HEK293T (cell line): ENCODE results near the gene TRAF6.

Experiments
- BHLHE40 ChIP-seq: fragments of 450-650 bp; IDR thresholded peaks from 2 replicates; pipeline ENCODE4 v1.6.1; 2016; ENCODE audit warnings: mild to moderate bottlenecking, moderate library complexity, borderline replicate concordance
- FOXA1 ChIP-seq: fragments of 450-650 bp; IDR thresholded peaks from 2 replicates; pipeline ENCODE4 v1.6.1; 2016; ENCODE audit warnings: mild to moderate bottlenecking
- FOXM1 ChIP-seq: fragments of 450-650 bp; IDR thresholded peaks from 2 replicates; pipeline ENCODE4 v1.6.1; 2017; ENCODE audit warnings: mild to moderate bottlenecking, borderline replicate concordance
- NFRKB ChIP-seq: fragments of 450-650 bp; IDR thresholded peaks from 2 replicates; pipeline ENCODE4 v1.6.1; 2016; ENCODE audit warnings: mild to moderate bottlenecking, moderate library complexity
- TARDBP ChIP-seq: fragments of 450-650 bp; IDR thresholded peaks from 2 replicates; pipeline ENCODE4 v1.6.1; 2016

- TF ChIP-seq BHLHE40 (no peak), FOXA1 (no peak), TARDBP (no peak), NFRKB (no peak), FOXM1 (no peak)
Measured at GRCh38 chr11:36443661-36444060, 66.4 kb downstream of the TRAF6 start.
